ENCODE measurements around the gene KXD1. TPM values are rescaled to one million over a fixed set of nuclear protein-coding genes. Genes with fewer than 3 reads are reported as not detected.

KXD1 gene
- total RNA-seq, 1 donor, result 104 TPM

- Histone ChIP-seq H3K27me3 (ENCODE audit: insufficient read depth, low read length) (no peaks in the 10 kb centered on the region), H3K4me3 (ENCODE audit: insufficient read depth, low read length) (peak overlapping the region; percentile 95), H3K36me3 (ENCODE audit: insufficient read depth, low read length) (no peaks in the 10 kb centered on the region), H3K4me2 (ENCODE audit: insufficient read depth, low read length) (peak overlapping the region; percentile 99), H3K9me3 (ENCODE audit: low read depth, low read length) (no peaks in the 10 kb centered on the region), H3K27ac (ENCODE audit: low read depth, low read length) (peak overlapping the region; percentile 98), H2AFZ (ENCODE audit: low read length) (peak overlapping the region; percentile 74), H3K79me2 (ENCODE audit: insufficient read depth, low read length) (peaks cover 66% of the 10 kb centered on the region), H4K20me1 (ENCODE audit: insufficient read depth, low read length) (peaks cover 43% of the 10 kb centered on the region), H3K4me1 (ENCODE audit: insufficient read depth, low read length) (peaks cover 24% of the 10 kb centered on the region)
- peak; percentile 59 for TF ChIP-seq CTCF (IDR thresholded peaks at IDR 0.05; ENCODE audit: extremely low read depth, low read depth, low read length)
- DNase-seq (ENCODE audit: insufficient read length, low spot score, missing footprints), result peak; percentile 94
Observed at GRCh38 chr19:18519962-18520847, 37.5 kb upstream of the KXD1 start.

- Histone ChIP-seq H3K9me3 (ENCODE audit: low read depth, low read length) (no peaks in the 10 kb centered on the region), H3K4me2 (ENCODE audit: insufficient read depth, low read length) (peak overlapping the region; percentile 99), H2AFZ (ENCODE audit: low read length) (peak overlapping the region; percentile 37), H3K36me3 (ENCODE audit: insufficient read depth, low read length) (no peaks in the 10 kb centered on the region), H4K20me1 (ENCODE audit: insufficient read depth, low read length) (peaks cover 34% of the 10 kb centered on the region), H3K27ac (ENCODE audit: low read depth, low read length) (peak overlapping the region; percentile 98), H3K4me3 (ENCODE audit: insufficient read depth, low read length) (peak overlapping the region; percentile 95), H3K27me3 (ENCODE audit: insufficient read depth, low read length) (no peaks in the 10 kb centered on the region), H3K79me2 (ENCODE audit: insufficient read depth, low read length) (peaks cover 57% of the 10 kb centered on the region), H3K4me1 (ENCODE audit: insufficient read depth, low read length) (peaks cover 17% of the 10 kb centered on the region)
- peak; percentile 69 for DNase-seq (ENCODE audit: insufficient read length, low spot score, missing footprints)
- TF ChIP-seq CTCF (IDR thresholded peaks at IDR 0.05; ENCODE audit: extremely low read depth, low read depth, low read length), result no peak
Observed at GRCh38 chr19:18520848-18521691, 36.6 kb upstream of the KXD1 start.

- Histone ChIP-seq H3K4me2 (ENCODE audit: insufficient read depth, low read length) (peak within 1 kb of the TSS; percentile 99), H3K36me3 (ENCODE audit: insufficient read depth, low read length) (no peaks in the 10 kb centered on the region), H2AFZ (ENCODE audit: low read length) (peak within 1 kb of the TSS; percentile 73), H3K27ac (ENCODE audit: low read depth, low read length) (peak within 1 kb of the TSS; percentile 98), H3K4me3 (ENCODE audit: insufficient read depth, low read length) (peak within 1 kb of the TSS; percentile 95), H3K4me1 (ENCODE audit: insufficient read depth, low read length) (peaks cover 17% of the 10 kb centered on the region), H3K27me3 (ENCODE audit: insufficient read depth, low read length) (no peaks in the 10 kb centered on the region), H3K9me3 (ENCODE audit: low read depth, low read length) (no peaks in the 10 kb centered on the region), H4K20me1 (ENCODE audit: insufficient read depth, low read length) (peaks cover 28% of the 10 kb centered on the region), H3K79me2 (ENCODE audit: insufficient read depth, low read length) (peaks cover 51% of the 10 kb centered on the region)
- no peak for TF ChIP-seq CTCF (IDR thresholded peaks at IDR 0.05; ENCODE audit: extremely low read depth, low read depth, low read length)
- peak; percentile 42 for DNase-seq (ENCODE audit: insufficient read length, low spot score, missing footprints)
Observed at GRCh38 chr19:18521692-18522123, 36.0 kb upstream of the KXD1 start, which contains the start of gene ELL. Gene ELL (minus strand): TSS chr19:18522070. CDS start chr19:18522055, 15 bp downstream.
